ENCODE measurements around the gene PIM1. TPM values are rescaled to one million over a fixed set of nuclear protein-coding genes. Genes with fewer than 3 reads are reported as not detected.

The PIM1 gene
- total and polyA plus RNA-seq, 9 of the 15 experiments (the other 6 are each of a cell fraction or from before 2014, with no cell fraction given), result 19.0 to 789 (median 212) TPM

DNA sequence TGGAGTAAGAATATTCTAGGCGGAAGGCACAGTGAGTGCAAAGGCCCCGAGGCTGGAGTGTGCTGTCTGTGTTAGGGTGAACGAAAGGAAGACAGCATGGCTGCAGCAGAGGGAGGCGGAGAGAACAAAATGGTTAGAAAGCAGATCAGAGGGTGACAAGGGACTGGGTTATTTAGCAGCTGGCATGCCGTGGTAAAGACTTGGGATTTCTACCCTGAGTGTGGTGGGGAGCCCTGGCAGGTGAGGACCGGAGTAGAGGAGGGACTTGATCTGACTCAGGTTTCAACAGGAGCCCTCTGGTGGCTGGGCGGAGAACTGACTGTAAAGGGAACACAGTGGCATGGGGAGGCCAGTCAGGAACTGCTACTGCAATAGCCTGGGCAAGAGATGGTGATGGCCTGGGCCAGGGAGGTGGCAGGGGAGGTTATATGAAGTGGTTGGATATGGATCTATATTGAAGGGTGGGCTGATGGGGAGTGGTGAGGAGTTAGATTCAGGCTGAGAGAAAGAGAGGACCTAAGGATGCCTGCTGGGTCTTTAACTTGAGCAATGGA is 38.0 kb downstream of the PIM1 start (continued):
- TF ChIP-seq POU5F1 (IDR thresholded peaks at IDR 0.05; ENCODE audit: borderline replicate concordance, low read depth, low read length, partially characterized antibody) (no peak), EGR1 (conservative IDR thresholded peaks at IDR 0.05) (no peak), NCOA2 (IDR thresholded peaks at IDR 0.05; ENCODE audit: partially characterized antibody in 2 of 2) (no peak), TEAD1 (CRISPR knock-in tag; IDR thresholded peaks at IDR 0.05) (0 out of 4 replicates have a peak, but pooled peaks have one; percentile 17 to 38), THRAP3 (IDR thresholded peaks at IDR 0.05; ENCODE audit: borderline replicate concordance) (0 out of 2 replicates have a peak, but pooled peaks have one; percentile 25), RHOXF2B (CRISPR knock-in tag; conservative IDR thresholded peaks at IDR 0.05) (no peak), MED1 (CRISPR knock-in tag; IDR thresholded peaks at IDR 0.05; ENCODE audit: borderline replicate concordance) (no peak), E2F3 (CRISPR knock-in tag; IDR thresholded peaks at IDR 0.05) (no peak), GATAD2A (IDR thresholded peaks at IDR 0.05) (peak; percentile 97), PRPF4 (IDR thresholded peaks at IDR 0.05; ENCODE audit: insufficient read depth, low read depth, low read length, poor library complexity, severe bottlenecking) (no peak), TCF7L2 (IDR thresholded peaks at IDR 0.05; ENCODE audit: low read depth, low read length) (no peak), BACH1 (tag; IDR thresholded peaks at IDR 0.05) (no peak; the same call in 1 of the 2 replicates)
- TF ChIP-seq, protein P1, sequence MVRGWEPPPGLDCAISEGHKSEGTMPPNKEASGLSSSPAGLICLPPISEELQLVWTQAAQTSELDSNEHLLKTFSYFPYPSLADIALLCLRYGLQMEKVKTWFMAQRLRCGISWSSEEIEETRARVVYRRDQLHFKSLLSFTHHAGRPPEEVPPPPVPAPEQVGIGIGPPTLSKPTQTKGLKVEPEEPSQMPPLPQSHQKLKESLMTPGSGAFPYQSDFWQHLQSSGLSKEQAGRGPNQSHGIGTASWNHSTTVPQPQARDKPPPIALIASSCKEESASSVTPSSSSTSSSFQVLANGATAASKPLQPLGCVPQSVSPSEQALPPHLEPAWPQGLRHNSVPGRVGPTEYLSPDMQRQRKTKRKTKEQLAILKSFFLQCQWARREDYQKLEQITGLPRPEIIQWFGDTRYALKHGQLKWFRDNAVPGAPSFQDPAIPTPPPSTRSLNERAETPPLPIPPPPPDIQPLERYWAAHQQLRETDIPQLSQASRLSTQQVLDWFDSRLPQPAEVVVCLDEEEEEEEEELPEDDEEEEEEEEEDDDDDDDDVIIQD (CRISPR knock-in tag; IDR thresholded peaks at IDR 0.05), result no peak
- TF ChIP-seq, protein P2, sequence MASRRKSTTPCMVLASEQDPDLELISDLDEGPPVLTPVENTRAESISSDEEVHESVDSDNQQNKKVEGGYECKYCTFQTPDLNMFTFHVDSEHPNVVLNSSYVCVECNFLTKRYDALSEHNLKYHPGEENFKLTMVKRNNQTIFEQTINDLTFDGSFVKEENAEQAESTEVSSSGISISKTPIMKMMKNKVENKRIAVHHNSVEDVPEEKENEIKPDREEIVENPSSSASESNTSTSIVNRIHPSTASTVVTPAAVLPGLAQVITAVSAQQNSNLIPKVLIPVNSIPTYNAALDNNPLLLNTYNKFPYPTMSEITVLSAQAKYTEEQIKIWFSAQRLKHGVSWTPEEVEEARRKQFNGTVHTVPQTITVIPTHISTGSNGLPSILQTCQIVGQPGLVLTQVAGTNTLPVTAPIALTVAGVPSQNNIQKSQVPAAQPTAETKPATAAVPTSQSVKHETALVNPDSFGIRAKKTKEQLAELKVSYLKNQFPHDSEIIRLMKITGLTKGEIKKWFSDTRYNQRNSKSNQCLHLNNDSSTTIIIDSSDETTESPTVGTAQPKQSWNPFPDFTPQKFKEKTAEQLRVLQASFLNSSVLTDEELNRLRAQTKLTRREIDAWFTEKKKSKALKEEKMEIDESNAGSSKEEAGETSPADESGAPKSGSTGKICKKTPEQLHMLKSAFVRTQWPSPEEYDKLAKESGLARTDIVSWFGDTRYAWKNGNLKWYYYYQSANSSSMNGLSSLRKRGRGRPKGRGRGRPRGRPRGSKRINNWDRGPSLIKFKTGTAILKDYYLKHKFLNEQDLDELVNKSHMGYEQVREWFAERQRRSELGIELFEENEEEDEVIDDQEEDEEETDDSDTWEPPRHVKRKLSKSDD (conservative IDR thresholded peaks at IDR 0.05; ENCODE audit: low read length), result 0 out of 2 replicates have a peak, but pooled peaks have one; percentile 61
- TF ChIP-seq, protein P3, sequence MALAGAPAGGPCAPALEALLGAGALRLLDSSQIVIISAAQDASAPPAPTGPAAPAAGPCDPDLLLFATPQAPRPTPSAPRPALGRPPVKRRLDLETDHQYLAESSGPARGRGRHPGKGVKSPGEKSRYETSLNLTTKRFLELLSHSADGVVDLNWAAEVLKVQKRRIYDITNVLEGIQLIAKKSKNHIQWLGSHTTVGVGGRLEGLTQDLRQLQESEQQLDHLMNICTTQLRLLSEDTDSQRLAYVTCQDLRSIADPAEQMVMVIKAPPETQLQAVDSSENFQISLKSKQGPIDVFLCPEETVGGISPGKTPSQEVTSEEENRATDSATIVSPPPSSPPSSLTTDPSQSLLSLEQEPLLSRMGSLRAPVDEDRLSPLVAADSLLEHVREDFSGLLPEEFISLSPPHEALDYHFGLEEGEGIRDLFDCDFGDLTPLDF (CRISPR knock-in tag; IDR thresholded peaks at IDR 0.05), result no peak
- TF ChIP-seq, protein P4, sequence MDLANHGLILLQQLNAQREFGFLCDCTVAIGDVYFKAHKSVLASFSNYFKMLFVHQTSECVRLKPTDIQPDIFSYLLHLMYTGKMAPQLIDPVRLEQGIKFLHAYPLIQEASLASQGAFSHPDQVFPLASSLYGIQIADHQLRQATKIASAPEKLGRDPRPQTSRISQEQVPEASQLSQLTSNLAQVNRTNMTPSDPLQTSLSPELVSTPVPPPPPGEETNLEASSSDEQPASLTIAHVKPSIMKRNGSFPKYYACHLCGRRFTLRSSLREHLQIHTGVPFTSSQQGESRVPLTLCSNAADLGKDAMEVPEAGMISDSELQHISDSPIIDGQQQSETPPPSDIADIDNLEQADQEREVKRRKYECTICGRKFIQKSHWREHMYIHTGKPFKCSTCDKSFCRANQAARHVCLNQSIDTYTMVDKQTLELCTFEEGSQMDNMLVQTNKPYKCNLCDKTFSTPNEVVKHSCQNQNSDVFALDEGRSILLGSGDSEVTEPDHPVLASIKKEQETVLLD (IDR thresholded peaks at IDR 0.05), result peak; percentile 73
- TF ChIP-seq, protein P5, sequence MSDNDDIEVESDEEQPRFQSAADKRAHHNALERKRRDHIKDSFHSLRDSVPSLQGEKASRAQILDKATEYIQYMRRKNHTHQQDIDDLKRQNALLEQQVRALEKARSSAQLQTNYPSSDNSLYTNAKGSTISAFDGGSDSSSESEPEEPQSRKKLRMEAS (CRISPR knock-in tag; IDR thresholded peaks at IDR 0.05), result peak; percentile 45; the same call in 1 of the 2 replicates
- TF ChIP-seq, protein P6, sequence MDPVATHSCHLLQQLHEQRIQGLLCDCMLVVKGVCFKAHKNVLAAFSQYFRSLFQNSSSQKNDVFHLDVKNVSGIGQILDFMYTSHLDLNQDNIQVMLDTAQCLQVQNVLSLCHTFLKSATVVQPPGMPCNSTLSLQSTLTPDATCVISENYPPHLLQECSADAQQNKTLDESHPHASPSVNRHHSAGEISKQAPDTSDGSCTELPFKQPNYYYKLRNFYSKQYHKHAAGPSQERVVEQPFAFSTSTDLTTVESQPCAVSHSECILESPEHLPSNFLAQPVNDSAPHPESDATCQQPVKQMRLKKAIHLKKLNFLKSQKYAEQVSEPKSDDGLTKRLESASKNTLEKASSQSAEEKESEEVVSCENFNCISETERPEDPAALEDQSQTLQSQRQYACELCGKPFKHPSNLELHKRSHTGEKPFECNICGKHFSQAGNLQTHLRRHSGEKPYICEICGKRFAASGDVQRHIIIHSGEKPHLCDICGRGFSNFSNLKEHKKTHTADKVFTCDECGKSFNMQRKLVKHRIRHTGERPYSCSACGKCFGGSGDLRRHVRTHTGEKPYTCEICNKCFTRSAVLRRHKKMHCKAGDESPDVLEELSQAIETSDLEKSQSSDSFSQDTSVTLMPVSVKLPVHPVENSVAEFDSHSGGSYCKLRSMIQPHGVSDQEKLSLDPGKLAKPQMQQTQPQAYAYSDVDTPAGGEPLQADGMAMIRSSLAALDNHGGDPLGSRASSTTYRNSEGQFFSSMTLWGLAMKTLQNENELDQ (CRISPR knock-in tag; IDR thresholded peaks at IDR 0.05; ENCODE audit: borderline replicate concordance), result peak; percentile 74; the same call in 1 of the 2 replicates
